GM19468 (cell line): Measurements from ENCODE around the gene GPD1L.
"Not testable (repeated sequence)": the region's sequence is repeated elsewhere in the genome, so short reads cannot be mapped to it uniquely, and the experiment has no call there.

ENCODE experiments used
- ATAC-seq: cut with Tn5 transposase; IDR thresholded peaks from one replicate; pipeline ENCODE4 v1.9.1; 2021; ENCODE audit warnings: mild to moderate bottlenecking, moderate library complexity, moderate number of reproducible peaks; ENCODE audit not compliant: unreplicated experiment; ENCODE audit errors: extremely low read depth

GPD1L gene

GRCh38 chr3:32176989-32177701, 70.7 kb downstream of the GPD1L start:
- ATAC-seq = no peak

DNA sequence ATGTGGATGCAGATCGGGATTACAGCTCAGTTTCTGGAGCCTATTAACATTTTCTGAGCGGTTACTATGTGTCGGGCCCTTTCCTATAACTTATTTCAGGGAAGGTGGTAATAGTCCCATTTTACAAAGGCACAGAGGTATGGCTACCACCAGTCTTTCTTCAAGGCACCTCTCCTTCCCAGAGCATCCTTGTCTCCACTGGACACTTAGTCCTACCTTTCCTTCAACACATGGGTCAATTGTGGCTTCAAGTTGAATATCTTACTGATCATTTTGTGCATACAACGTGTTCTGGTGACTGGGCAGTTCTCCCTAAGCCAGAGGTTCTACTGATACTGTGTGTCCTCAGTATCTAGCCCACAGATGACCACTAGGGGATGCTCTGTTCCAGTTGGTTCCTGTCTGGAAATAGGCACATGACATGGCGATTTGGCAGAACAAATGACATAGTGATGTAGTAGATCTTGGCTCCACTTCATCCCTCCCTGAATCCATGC, 71.3 kb downstream of the GPD1L start:
- peak; percentile 48 for ATAC-seq

GRCh38 chr3:32180141-32180784, 73.8 kb downstream of the GPD1L start:
- ATAC-seq = no peak

- ATAC-seq = no peak
These were observed 74.9 kb downstream of the GPD1L start for GRCh38 chr3:32181365-32181764.

DNA sequence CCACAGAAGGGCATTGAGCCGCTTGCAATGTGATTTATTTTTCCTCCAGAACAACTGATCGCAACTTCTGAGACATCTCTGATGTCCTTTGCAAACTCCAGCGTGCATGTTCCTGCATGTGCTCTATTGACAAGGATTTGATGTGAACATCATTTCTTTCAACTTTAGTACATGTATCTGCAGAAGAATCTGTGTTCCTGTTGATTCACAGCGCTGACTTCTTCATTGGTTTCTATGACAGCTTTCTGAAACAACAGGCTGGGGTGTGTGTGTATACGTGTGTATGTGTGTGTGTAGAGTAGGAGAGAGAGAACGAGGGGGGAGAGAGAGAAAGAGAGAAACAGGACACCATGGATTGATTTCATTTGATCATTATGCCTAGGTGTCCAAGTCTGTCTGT, 75.4 kb downstream of the GPD1L start:
- no peak for ATAC-seq

DNA sequence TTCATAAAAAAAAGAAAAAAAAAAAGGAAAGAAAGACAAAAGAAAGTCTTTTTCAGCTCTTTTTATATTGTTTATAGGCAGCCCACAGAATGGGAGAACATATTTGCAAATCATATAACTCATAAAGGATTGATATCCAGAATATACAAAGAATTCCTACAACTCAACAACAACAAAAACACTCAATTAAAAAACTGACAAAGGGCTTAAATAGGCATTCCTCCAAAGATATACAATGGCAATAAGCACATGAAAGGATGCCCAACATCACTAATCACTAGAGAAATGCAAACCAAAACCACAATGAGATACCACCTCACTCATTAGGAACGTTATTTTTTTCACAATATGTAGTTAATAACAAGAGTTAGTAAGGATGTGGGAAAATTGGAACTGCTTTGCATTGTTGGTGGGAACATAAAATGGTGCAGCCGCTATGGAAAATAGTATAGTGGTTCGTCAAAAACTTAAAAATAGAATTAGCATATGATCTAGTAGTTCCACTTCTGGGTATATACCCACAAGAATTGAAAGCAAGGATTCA, 77.8 kb downstream of the GPD1L start:
- no peak for ATAC-seq

- no peak for ATAC-seq
These were observed 79.7 kb downstream of the GPD1L start for GRCh38 chr3:32186097-32186496.

GRCh38 chr3:32186876-32187275, 80.5 kb downstream of the GPD1L start:
- ATAC-seq = no peak

GRCh38 chr3:32189693-32190092, 83.3 kb downstream of the GPD1L start:
- ATAC-seq = no peak

DNA sequence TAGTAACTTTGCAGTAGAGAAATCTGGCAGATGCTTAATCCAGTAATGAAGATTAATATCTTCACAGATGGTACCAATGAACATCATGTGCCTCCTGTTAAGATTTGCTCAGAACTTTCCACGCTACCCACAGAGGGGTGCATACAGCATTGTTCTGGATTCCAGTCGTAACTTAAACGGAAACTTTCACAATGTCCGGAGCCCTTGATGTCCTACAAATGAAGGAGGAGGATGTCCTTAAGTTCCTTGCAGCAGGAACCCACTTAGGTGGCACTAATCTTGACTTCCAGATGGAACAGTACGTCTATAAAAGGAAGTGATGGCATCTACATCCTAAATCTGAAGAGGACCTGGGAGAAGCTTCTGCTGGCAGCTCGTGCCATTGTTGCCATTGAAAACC, 84.1 kb downstream of the GPD1L start:
- not testable (repeated sequence) for ATAC-seq

DNA sequence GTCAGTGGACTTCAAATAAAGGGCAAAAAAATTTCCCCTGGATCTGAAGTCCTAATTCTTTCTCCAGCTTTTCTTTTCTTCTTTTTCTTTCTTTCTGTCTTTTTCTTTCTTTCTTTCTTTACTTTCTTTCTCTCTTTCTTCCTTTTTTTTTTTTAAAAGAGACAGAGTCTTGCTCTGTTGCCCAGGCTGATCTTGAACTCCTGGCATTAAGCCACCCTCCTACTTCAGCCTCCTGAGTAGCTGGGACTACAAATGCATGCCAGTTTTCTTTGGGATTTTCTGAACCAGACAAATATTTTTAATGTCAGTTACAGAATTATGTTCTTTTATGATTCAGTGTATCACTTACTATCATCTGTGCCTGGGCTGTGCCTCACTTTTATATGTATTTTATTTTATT, 86.7 kb downstream of the GPD1L start:
- ATAC-seq = no peak

DNA sequence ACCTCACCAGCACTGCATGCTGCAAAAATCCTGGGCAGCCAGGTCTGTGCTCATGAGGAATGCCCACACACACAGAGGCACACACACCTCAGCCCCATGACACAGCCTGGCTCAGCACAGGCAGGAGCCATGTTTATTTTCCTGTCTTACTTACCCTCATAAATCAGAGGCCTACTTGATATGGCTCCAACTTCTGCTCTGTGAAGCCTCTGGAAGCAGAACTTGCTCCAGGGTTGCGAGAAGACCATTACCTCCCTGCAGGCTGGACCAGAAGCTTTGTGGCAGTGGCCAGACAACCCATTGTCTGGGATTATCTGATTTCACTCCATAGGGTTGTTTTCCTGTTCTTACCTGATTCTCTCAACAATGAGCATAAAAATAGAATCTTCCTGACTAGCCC, 88.2 kb downstream of the GPD1L start:
- no peak for ATAC-seq

DNA sequence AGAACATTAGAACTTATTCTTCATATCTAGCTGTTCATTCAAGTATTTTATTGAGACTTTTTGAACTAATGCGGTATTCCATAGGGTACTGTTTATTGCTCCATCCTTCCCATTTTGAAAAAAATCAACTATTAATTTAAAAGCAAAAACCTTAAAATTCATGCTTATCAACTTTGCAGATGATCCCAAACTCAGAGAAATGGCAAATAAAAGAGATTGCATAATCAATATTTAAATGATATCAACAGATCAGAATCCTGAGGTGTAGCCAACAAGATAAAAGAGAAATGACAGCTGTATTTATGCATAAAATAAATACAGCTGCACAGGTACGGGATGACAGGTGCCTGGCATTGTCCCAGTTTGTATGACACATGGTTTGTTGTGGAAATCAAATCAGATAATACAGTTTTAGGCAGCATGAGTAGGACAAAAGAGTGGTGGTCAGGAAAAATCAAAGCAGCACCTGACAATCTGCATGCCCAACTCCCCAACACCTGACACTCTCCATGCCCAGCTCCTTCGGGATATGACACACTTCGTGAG, 89.6 kb downstream of the GPD1L start:
- ATAC-seq = no peak

DNA sequence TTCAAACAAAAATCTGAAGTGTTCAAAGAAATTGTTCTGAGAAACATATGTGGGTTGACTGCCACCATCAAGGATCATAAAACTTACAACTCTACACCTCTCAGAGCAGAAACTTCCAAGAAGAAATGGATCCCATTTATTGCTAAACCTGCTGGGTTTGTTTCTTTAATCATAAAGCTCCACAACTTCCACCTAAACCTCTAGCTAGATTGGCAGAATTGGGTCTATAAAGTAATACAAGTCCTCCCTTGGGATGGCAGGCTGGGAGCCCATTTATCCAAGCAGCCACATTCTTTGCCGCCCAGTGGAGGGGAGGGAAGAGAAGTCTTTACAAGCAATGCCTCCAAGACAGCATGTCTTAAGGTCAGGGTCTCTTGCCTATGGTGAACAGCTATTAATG, 91.6 kb downstream of the GPD1L start:
- ATAC-seq = no peak

DNA sequence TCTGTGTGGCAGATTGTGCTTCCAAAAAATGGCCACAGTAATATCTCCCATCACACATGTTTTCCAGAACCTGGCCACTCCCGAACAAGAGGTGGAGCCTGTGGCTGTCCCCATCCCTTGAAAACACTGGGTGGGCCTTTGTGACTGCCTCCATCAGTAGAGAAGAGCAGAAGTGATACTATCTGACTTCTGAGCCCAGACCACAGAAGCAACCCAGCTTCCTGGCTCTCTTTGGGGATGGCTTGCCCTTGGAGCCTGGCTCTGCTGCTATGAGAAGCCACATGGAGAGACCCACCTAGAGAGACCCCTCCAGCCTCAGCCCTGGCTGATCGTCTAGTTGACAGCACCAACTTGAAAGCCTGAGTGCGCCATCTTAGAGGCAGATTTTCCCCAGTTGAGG, 92.3 kb downstream of the GPD1L start:
- no peak for ATAC-seq

- ATAC-seq = no peak
These were observed 94.1 kb downstream of the GPD1L start for GRCh38 chr3:32200490-32200889.

DNA sequence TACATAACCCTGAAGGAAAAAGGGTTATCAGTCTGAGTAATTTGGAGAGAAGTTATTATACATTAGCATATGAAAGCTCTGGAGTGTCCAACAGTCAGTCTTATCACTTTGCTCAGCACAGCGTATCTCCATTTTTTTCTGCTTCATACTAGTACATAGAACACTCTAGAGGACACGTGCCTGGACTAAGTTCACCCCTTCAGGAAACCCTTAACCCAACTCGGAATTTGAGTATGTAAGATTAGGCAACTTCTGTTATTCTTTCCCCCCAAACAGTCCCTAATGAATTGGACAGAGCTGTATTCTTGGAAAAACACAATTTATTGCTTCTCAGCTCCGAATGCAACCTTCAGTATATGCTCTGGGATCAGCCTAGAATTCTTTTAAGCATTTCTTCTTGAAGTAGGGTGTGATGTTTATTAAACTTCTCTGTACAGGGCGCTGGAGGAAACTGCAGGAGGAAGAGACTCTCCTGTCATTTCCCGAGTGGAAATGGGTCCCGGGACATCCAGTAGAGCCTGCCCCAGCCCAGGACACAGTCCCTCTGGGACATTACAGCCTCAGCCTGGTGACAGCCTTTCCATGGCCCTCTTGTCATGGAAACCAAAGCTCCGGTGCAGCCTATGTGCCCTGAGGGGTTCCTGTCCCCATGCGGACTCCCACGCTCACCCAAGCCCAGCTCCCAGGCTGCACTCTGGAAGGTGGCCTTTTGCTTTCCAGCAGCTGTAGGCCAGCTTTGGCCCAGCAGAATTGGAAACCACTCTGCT, 94.8 kb downstream of the GPD1L start:
- ATAC-seq = no peak

- ATAC-seq = no peak
These were observed 96.1 kb downstream of the GPD1L start for GRCh38 chr3:32202496-32202895.

GRCh38 chr3:32203854-32204253, 97.4 kb downstream of the GPD1L start:
- no peak for ATAC-seq

GRCh38 chr3:32208447-32208846, 102.0 kb downstream of the GPD1L start:
- ATAC-seq = no peak

DNA sequence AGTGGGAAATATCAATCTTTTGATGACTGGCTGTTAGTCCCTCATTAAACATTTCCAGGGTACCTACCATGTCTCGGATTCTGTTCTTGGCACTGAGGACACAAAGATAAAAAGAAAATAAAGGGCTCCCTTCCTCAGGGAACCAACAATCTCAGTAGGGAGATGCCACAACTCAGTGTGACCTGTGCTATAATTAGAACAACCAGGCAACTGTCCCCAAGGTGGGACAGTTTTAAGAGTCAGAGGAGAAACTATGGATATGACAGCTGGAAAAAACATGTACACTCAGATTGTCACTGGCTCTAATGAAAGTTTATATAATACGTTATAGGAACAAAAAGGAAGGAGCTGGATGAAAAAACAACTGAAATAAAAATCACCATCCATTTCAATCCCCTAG, 108.8 kb downstream of the GPD1L start:
- ATAC-seq = no peak
